SK-N-SH (cell line): ENCODE measurements around the gene CCDC149. TPM values are rescaled to one million over a fixed set of nuclear protein-coding genes. Genes with fewer than 3 reads are reported as not detected.

Experiments
- CTCF ChIA-PET: fragments of 300-600, 350-600 bp; formaldehyde crosslinking; extraction: SDS; loops from one replicate; lab custom pipeline; 2021; lab: Yijun Ruan, JAX
- POLR2A ChIA-PET: fragments of 350-600 bp; sonication (Branson Sonifier 250); formaldehyde crosslinking; extraction: SDS; loops from one replicate; lab custom pipeline; 2020; ENCODE audit warnings: antibody characterized with exemption, inconsistent platforms; lab: Yijun Ruan, JAX
- DNase-seq: peaks from one replicate; pipeline ENCODE4 v3.0.0; 2012
- H2AFZ ChIP-seq: fragments of 200-600 bp; sonication (generic); 2 replicates; pipeline ENCODE4 v1.8.1; 2016; ENCODE audit warnings: antibody characterized with exemption, mild to moderate bottlenecking, low read depth
- H3F3A ChIP-seq: fragments of 200-600 bp; sonication (generic); replicated peaks from 2 replicates; pipeline ENCODE3; 2016; ENCODE audit warnings: antibody characterized with exemption, mild to moderate bottlenecking; ENCODE audit not compliant: insufficient read depth
- H3K27ac ChIP-seq, 2 experiments: fragments of 200-500 bp in 1 of 2; fragments of 200-600 bp in 1 of 2; sonication (Bioruptor generic) in 1 of 2; sonication (generic), shearing (Covaris generic) in 1 of 2; 2 replicates each; pipeline versions ENCODE4 v1.5.1 to v1.6.1; 2014 to 2016; ENCODE audit warnings: low read depth in 2 of 2, inconsistent platforms in 1 of 2, low read length in 1 of 2, mild to moderate bottlenecking in 1 of 2, mixed read lengths in 1 of 2
- H3K27me3 ChIP-seq: fragments of 200-600 bp; sonication (generic), shearing (Covaris generic); 2 replicates; pipeline ENCODE4 v1.6.1; 2016; ENCODE audit warnings: mixed run types; ENCODE audit not compliant: insufficient read depth
- H3K36me3 ChIP-seq, 2 experiments: fragments of 200-500 bp in 1 of 2; fragments of 200-600 bp in 1 of 2; sonication (Bioruptor generic) in 1 of 2; sonication (generic) in 1 of 2; replicated peaks in 1 of 2; 2 replicates each; pipeline versions ENCODE3 to v1.5.1; 2014 to 2016; ENCODE audit warnings: low read length in 1 of 2, mild to moderate bottlenecking in 1 of 2; ENCODE audit not compliant: insufficient read depth in 2 of 2, control insufficient read depth in 1 of 2
- H3K4me1 ChIP-seq, 2 experiments: fragments of 200-500 bp in 1 of 2; fragments of 200-600 bp in 1 of 2; sonication (Bioruptor generic) in 1 of 2; sonication (generic), shearing (Covaris generic) in 1 of 2; 2 replicates each; pipeline versions ENCODE4 v1.5.1 to v1.6.1; 2014 to 2016; ENCODE audit warnings: low read depth in 1 of 2, low read length in 1 of 2, mixed run types in 1 of 2; ENCODE audit not compliant: insufficient read depth in 2 of 2, control insufficient read depth in 1 of 2
- H3K4me2 ChIP-seq: fragments of 200-600 bp; sonication (generic), shearing (Covaris generic); 2 replicates; pipeline ENCODE4 v1.6.1; 2017; ENCODE audit warnings: mixed run types
- H3K4me3 ChIP-seq, 2 experiments: fragments of 200-500 bp in 1 of 2; fragments of 200-600 bp in 1 of 2; sonication (Bioruptor generic) in 1 of 2; sonication (generic), shearing (Covaris generic) in 1 of 2; 2 replicates each; pipeline versions ENCODE4 v1.5.1 to v1.8.1; 2014 to 2016; ENCODE audit warnings: low read depth in 2 of 2, inconsistent platforms in 1 of 2, low read length in 1 of 2, mild to moderate bottlenecking in 1 of 2, mixed read lengths in 1 of 2, moderate library complexity in 1 of 2
- H3K79me2 ChIP-seq: fragments of 200-600 bp; sonication (generic); 2 replicates; pipeline ENCODE4 v1.8.1; 2017; ENCODE audit warnings: mild to moderate bottlenecking; ENCODE audit not compliant: insufficient read depth
- H3K9ac ChIP-seq: fragments of 200-600 bp; sonication (generic); 2 replicates; pipeline ENCODE4 v1.6.1; 2017; ENCODE audit warnings: mixed run types
- H3K9me2 ChIP-seq: fragments of 200-600 bp; sonication (generic); 2 replicates; pipeline ENCODE4 v1.6.1; 2017; ENCODE audit warnings: mixed run types
- H3K9me3 ChIP-seq: fragments of 200-600 bp; sonication (generic); 2 replicates; pipeline ENCODE4 v1.6.1; 2017; ENCODE audit warnings: mixed run types, mild to moderate bottlenecking, moderate library complexity
- H4K20me1 ChIP-seq: fragments of 200-600 bp; sonication (generic); 2 replicates; pipeline ENCODE4 v1.6.1; 2017; ENCODE audit warnings: mild to moderate bottlenecking, mixed run types; ENCODE audit not compliant: insufficient read depth
- CHD2 ChIP-seq: fragments of 150-350 bp; IDR thresholded peaks from 2 replicates; pipeline ENCODE4 v1.6.1; 2018; ENCODE audit warnings: low read length; ENCODE audit not compliant: partially characterized antibody
- EP300 ChIP-seq, 2 experiments: IDR thresholded peaks; 2 replicates each; pipeline versions ENCODE4 v1.4.0 to v1.6.1; 2012; ENCODE audit warnings: borderline replicate concordance in 1 of 2, low read depth in 1 of 2, low read length in 1 of 2
- EZH2phosphoT487 ChIP-seq: fragments of 200-600 bp; sonication (generic); IDR thresholded peaks from 2 replicates; pipeline ENCODE4 v1.6.1; 2017; ENCODE audit warnings: low read depth, mixed run types, mild to moderate bottlenecking, antibody characterized with exemption, moderate library complexity, borderline replicate concordance
- FOSL2 ChIP-seq: IDR thresholded peaks from 2 replicates; pipeline ENCODE4 v1.4.0; 2012; ENCODE audit warnings: low read depth, mild to moderate bottlenecking, moderate library complexity, borderline replicate concordance
- PBX3 ChIP-seq: IDR thresholded peaks from 2 replicates; pipeline ENCODE4; 2012
- POLR2AphosphoS5 ChIP-seq: IDR thresholded peaks from 2 replicates; pipeline ENCODE4 v1.6.1; 2012; ENCODE audit warnings: low read depth, low read length
- RXRA ChIP-seq: IDR thresholded peaks from 2 replicates; pipeline ENCODE4 v1.4.0; 2012; ENCODE audit warnings: low read depth, mild to moderate bottlenecking, borderline replicate concordance
- TAF1 ChIP-seq: IDR thresholded peaks from 2 replicates; pipeline ENCODE4 v1.6.1; 2012; ENCODE audit warnings: low read depth, mild to moderate bottlenecking, low read length, moderate library complexity, borderline replicate concordance
- TEAD4 ChIP-seq: IDR thresholded peaks from 2 replicates; pipeline ENCODE4 v1.4.0; 2012; ENCODE audit warnings: mild to moderate bottlenecking, borderline replicate concordance; ENCODE audit not compliant: insufficient read depth
- USF2 ChIP-seq: fragments of 150-350 bp; IDR thresholded peaks from 2 replicates; pipeline ENCODE4 v1.6.1; 2017; ENCODE audit warnings: antibody characterized with exemption, low read length, low read depth, borderline replicate concordance
- WGBS: methylation state at CpG from one replicate; pipeline ENCODE4 v1.1.6; 2017; ENCODE audit warnings: low lambda C conversion rate; 5-methylcytosine and 5-hydroxymethylcytosine counted together
- polyA plus RNA-seq, 3 experiments: library from polyadenylated mRNA; depleted of rRNA; stranded (reverse); fragments of >200 nt; gene quantifications; 2 replicates each; pipeline ENCODE4 v1.2.3, GENCODE V29; 2012
- TF ChIP-seq, protein P1 (sequence below): fragments of 200-600 bp; sonication (generic); IDR thresholded peaks from 2 replicates; pipeline ENCODE4 v1.6.1; 2017; ENCODE audit warnings: antibody characterized with exemption, mild to moderate bottlenecking, moderate library complexity
- TF ChIP-seq, protein P2 (sequence below): IDR thresholded peaks from 2 replicates; pipeline ENCODE4 v1.4.0; 2012; ENCODE audit warnings: low read depth

CCDC149 gene
- polyA plus RNA-seq, 1 of the 3 experiments (the other 2 are of a cell fraction): 5.5 TPM

DNA sequence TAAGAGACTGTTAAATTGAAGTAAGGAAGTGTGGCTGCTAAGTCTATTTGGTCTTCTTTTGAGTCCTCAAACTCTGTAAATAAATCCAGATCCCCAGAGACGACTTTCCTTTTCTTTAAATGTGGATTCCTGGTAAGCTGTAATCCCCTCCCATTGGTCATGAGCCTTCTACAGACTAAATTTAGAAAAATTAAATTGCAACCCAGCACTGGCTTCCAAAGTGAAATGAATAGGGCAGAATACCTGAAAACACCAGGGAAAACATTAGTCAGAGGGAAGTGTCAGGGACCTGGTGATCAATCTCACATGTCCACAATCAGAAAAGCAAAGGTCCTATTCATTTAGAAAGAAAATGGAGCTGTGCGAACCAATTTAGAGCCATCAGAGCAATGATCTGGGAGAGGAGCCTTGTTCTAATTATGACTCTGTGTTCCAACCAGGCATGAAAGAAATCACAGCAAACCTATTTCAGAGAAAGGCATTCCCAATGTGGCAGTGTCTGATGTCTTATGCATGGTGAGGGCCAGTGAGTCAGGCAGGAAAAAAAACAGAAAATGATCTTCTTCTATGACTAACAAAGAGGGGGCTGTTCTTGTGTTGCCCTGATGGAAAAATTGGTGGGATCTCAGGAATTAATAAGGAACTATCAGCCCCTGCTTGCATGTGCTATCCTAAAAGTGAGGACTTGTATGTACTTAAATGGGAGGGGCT lies 19.8 kb upstream of the CCDC149 start:
- no peaks in the 10 kb centered on the region; the same call in 1 of the 2 replicates for H3K27me3 ChIP-seq
- H3K4me1 ChIP-seq: 0 out of 4 replicates have a peak, but pooled peaks cover 0 to 3% of the 10 kb centered on the region in 2 experiments
- H2AFZ ChIP-seq: peak overlapping the region; percentile 43; the same call in 1 of the 2 replicates
- no peak overlapping the region for H3K4me3 ChIP-seq
- no peak overlapping the region for H3K9ac ChIP-seq
- H3K79me2 ChIP-seq: no peaks in the 10 kb centered on the region
- H3K9me3 ChIP-seq: no peaks in the 10 kb centered on the region
- no peaks in the 10 kb centered on the region for H3K9me2 ChIP-seq
- TF ChIP-seq FOSL2 (peak; percentile 4; the same call in 1 of the 2 replicates), EZH2phosphoT487 (no peak)
- H3K27ac ChIP-seq: peak overlapping the region in 1 of 2 experiments; percentile 53; a peak in 2 of 4 replicates
- H3K36me3 ChIP-seq: no peaks in the 10 kb centered on the region
- WGBS: 16% methylated on average over 2 of the region's 2 CpGs
- no peaks in the 10 kb centered on the region for H4K20me1 ChIP-seq
- H3F3A ChIP-seq: peaks cover 7% of the 10 kb centered on the region
- CTCF ChIA-PET: no interaction called here
- DNase-seq: no peak
- POLR2A ChIA-PET: no interaction called here
- peak overlapping the region; percentile 42; the same call in 1 of the 2 replicates for H3K4me2 ChIP-seq

- no peaks in the 10 kb centered on the region for H3K36me3 ChIP-seq
- H3F3A ChIP-seq: peaks cover 8% of the 10 kb centered on the region
- no peaks in the 10 kb centered on the region for H4K20me1 ChIP-seq
- no peak overlapping the region for H3K4me2 ChIP-seq
- H3K9me3 ChIP-seq: no peaks in the 10 kb centered on the region
- TF ChIP-seq FOSL2 (no peak), TAF1 (no peak), EP300 (IDR thresholded peaks at IDR 0.05; ENCODE audit: borderline replicate concordance in 1 of 2, low read depth in 1 of 2, low read length in 1 of 2) (no peak), TEAD4 (no peak), PBX3 (no peak), RXRA (no peak), USF2 (no peak), POLR2AphosphoS5 (no peak), EZH2phosphoT487 (no peak), CHD2 (no peak)
- TF ChIP-seq, protein P1, sequence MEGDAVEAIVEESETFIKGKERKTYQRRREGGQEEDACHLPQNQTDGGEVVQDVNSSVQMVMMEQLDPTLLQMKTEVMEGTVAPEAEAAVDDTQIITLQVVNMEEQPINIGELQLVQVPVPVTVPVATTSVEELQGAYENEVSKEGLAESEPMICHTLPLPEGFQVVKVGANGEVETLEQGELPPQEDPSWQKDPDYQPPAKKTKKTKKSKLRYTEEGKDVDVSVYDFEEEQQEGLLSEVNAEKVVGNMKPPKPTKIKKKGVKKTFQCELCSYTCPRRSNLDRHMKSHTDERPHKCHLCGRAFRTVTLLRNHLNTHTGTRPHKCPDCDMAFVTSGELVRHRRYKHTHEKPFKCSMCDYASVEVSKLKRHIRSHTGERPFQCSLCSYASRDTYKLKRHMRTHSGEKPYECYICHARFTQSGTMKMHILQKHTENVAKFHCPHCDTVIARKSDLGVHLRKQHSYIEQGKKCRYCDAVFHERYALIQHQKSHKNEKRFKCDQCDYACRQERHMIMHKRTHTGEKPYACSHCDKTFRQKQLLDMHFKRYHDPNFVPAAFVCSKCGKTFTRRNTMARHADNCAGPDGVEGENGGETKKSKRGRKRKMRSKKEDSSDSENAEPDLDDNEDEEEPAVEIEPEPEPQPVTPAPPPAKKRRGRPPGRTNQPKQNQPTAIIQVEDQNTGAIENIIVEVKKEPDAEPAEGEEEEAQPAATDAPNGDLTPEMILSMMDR: no peak
- TF ChIP-seq, protein P2, sequence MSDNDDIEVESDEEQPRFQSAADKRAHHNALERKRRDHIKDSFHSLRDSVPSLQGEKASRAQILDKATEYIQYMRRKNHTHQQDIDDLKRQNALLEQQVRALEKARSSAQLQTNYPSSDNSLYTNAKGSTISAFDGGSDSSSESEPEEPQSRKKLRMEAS: no peak
- no peak overlapping the region for H3K4me3 ChIP-seq
- no peak for DNase-seq
- no peaks in the 10 kb centered on the region for H3K9me2 ChIP-seq
- WGBS: 7% methylated on average over 1 of the region's 1 CpG
- CTCF ChIA-PET: interaction anchor here (0.6 kb wide), 1 partner anchor 234 kb away, joined by 3 read pairs; no protein-coding TSS in a partner anchor
- H3K4me1 ChIP-seq: 0 out of 4 replicates have a peak, but pooled peaks cover 0 to 3% of the 10 kb centered on the region in 2 experiments
- no peak overlapping the region for H3K9ac ChIP-seq
- POLR2A ChIA-PET: no interaction called here
- no peaks in the 10 kb centered on the region for H3K79me2 ChIP-seq
- no peak overlapping the region for H2AFZ ChIP-seq
- H3K27ac ChIP-seq: no peak overlapping the region
- H3K27me3 ChIP-seq: no peaks in the 10 kb centered on the region
These were observed 17.3 kb upstream of the CCDC149 start for GRCh38 chr4:24930151-24930550.
